HepG2 (cell line): Measurements from ENCODE around the gene ZNF75A. TPM values are rescaled to one million over a fixed set of nuclear protein-coding genes. Genes with fewer than 3 reads are reported as not detected.
A peak's percentile ranks its signal among the peaks of the same experiment; 100 is the strongest.

Experiments used
- ADNP ChIP-seq: sonication (generic); formaldehyde crosslinking; IDR thresholded peaks from 2 replicates; pipeline ENCODE4 v1.4.0; 2020; ENCODE audit warnings: missing genetic modification reagents
- NFAT5 ChIP-seq: sonication (generic); formaldehyde crosslinking; IDR thresholded peaks from 2 replicates; pipeline ENCODE4 v1.4.0; 2020; ENCODE audit warnings: missing genetic modification reagents
- NFIB ChIP-seq: sonication (generic); formaldehyde crosslinking; IDR thresholded peaks from 2 replicates; pipeline ENCODE4 v1.9.0; 2021; ENCODE audit warnings: missing genetic modification reagents, mild to moderate bottlenecking, borderline replicate concordance
- STAT5B ChIP-seq: sonication (generic); formaldehyde crosslinking; IDR thresholded peaks from 2 replicates; pipeline ENCODE4 v1.4.0; 2020; ENCODE audit warnings: missing genetic modification reagents
- STAT6 ChIP-seq: sonication (generic); formaldehyde crosslinking; IDR thresholded peaks from 2 replicates; pipeline ENCODE4 v1.4.0; 2020; ENCODE audit warnings: missing genetic modification reagents, mild to moderate bottlenecking, borderline replicate concordance
- ZNF24 ChIP-seq: fragments of 450-650 bp; IDR thresholded peaks from 2 replicates; pipeline ENCODE4 v1.6.1; 2017; ENCODE audit warnings: antibody characterized with exemption, mild to moderate bottlenecking
- ZNF749 ChIP-seq: sonication (generic); formaldehyde crosslinking; IDR thresholded peaks from 2 replicates; pipeline ENCODE4 v1.8.0; 2022; ENCODE audit warnings: mild to moderate bottlenecking, missing genetic modification reagents, moderate library complexity, borderline replicate concordance
- ZXDC ChIP-seq: sonication (generic); formaldehyde crosslinking; IDR thresholded peaks from 2 replicates; pipeline ENCODE4 v1.5.0; 2020; ENCODE audit warnings: mild to moderate bottlenecking, missing genetic modification reagents
- polyA plus RNA-seq, 8 experiments: library from polyadenylated mRNA; depleted of rRNA in 3 of 8; stranded (reverse) in 7 of 8; unstranded in 1 of 8; fragments of >200 nt; fragmentation: Illumina TruSeq in 4 of 8; extraction: Trizol in 4 of 8; gene quantifications; 2 replicates each; pipeline versions ENCODE4 v1.2.1 to v1.2.3, GENCODE V29; 2011 to 2016; ENCODE audit warnings: low read depth in 4 of 8, missing spikeins in 1 of 8, mixed read lengths in 1 of 8; ENCODE audit not compliant: insufficient read depth in 1 of 8
- total RNA-seq, 5 experiments: library from RNA; depleted of rRNA; stranded (reverse); fragments of >200 nt; fragmentation: Illumina TruSeq; extraction: Trizol; gene quantifications; 2 replicates each; pipeline ENCODE4 v1.2.3, GENCODE V29; 2016; ENCODE audit warnings: low read depth in 1 of 5

The ZNF75A gene
- total and polyA plus RNA-seq, 2 of the 13 experiments (the other 11 are each of a cell fraction or from before 2014, with no cell fraction given): 1.4 to 2.1 TPM

- no peak for TF ChIP-seq ZNF749 (CRISPR knock-in tag)
- TF ChIP-seq ZXDC: no peak
- TF ChIP-seq STAT6 (CRISPR knock-in tag): 0 out of 2 replicates have a peak, but pooled peaks have one; percentile 50
- no peak for TF ChIP-seq ADNP (CRISPR knock-in tag)
- no peak for TF ChIP-seq NFIB
- no peak for TF ChIP-seq ZNF24
- TF ChIP-seq NFAT5 (CRISPR knock-in tag): no peak
- TF ChIP-seq STAT5B: no peak
These were observed 38.3 kb upstream of the ZNF75A start (continued) for GRCh38 chr16:3266873-3267537.
